GM12892 (cell line): ENCODE data around the gene VAMP2.

Experiments used
- DNase-seq: peaks from one replicate; pipeline ENCODE4 v3.0.0; 2011; ENCODE audit not compliant: insufficient read length
- FAIRE-seq: peaks from 2 replicates; lab custom pipeline; 2011; peaks lifted over from hg19 to GRCh38; lab: Jason Lieb, UNC
- POLR2A ChIP-seq: IDR thresholded peaks from 2 replicates; pipeline ENCODE4 v1.6.1; 2011; ENCODE audit warnings: low read depth, low read length, control low read depth
- POLR2AphosphoS5 ChIP-seq: IDR thresholded peaks from 2 replicates; pipeline ENCODE4 v1.6.1; 2011; ENCODE audit warnings: low read depth, low read length, control low read depth
- TAF1 ChIP-seq: IDR thresholded peaks from 2 replicates; pipeline ENCODE4 v1.6.1; 2011; ENCODE audit warnings: low read depth, mild to moderate bottlenecking, control low read depth, low read length, borderline replicate concordance

The VAMP2 gene

GRCh38 chr17:8117980-8118768 lies 44.6 kb downstream of the VAMP2 start, which contains the start of gene ALOXE3:
Gene ALOXE3 (minus strand): TSS chr17:8118514. CDS start chr17:8117990, 524 bp downstream.
- FAIRE-seq = peak; percentile 21
- no peak for TF ChIP-seq POLR2A
- TF ChIP-seq POLR2AphosphoS5 = no peak
- TF ChIP-seq TAF1 = no peak
- DNase-seq = no peak

GRCh38 chr17:8117367-8117979 lies 45.3 kb downstream of the VAMP2 start:
- DNase-seq (no peak), FAIRE-seq (no peak)
- TF ChIP-seq POLR2A = no peak
- no peak for TF ChIP-seq TAF1
- no peak for TF ChIP-seq POLR2AphosphoS5

- no peak for DNase-seq
- TF ChIP-seq TAF1 (no peak), POLR2A (no peak), POLR2AphosphoS5 (no peak)
- no peak for FAIRE-seq
Measured at GRCh38 chr17:8116776-8117175, 46.0 kb downstream of the VAMP2 start.

GRCh38 chr17:8110907-8111306 lies 51.8 kb downstream of the VAMP2 start:
- FAIRE-seq (no peak), DNase-seq (no peak)
- TF ChIP-seq POLR2A (no peak), TAF1 (no peak), POLR2AphosphoS5 (no peak)

- no peak for TF ChIP-seq TAF1
- TF ChIP-seq POLR2A = no peak
- FAIRE-seq = peak; percentile 78
- DNase-seq = no peak
Measured at GRCh38 chr17:8110456-8110804, 52.3 kb downstream of the VAMP2 start.

- FAIRE-seq = no peak
Measured at GRCh38 chr17:8109661-8110455, 52.9 kb downstream of the VAMP2 start.

More at GRCh38 chr17:8109661-8110455, 52.9 kb downstream of the VAMP2 start:
- DNase-seq = peak; percentile 87
- TF ChIP-seq POLR2AphosphoS5 = no peak
